HG02623 (cell line): Measurements from ENCODE around the gene UTP11.

Experiments used
- ATAC-seq: cut with Tn5 transposase; IDR thresholded peaks from one replicate; pipeline ENCODE4 v1.9.1; 2021; ENCODE audit warnings: moderate library complexity; ENCODE audit not compliant: unreplicated experiment

The UTP11 gene

GRCh38 chr1:38068220-38068979 lies 55.9 kb downstream of the UTP11 start:
- no peak for ATAC-seq

- no peak for ATAC-seq
Measured at GRCh38 chr1:38068980-38069340, 56.4 kb downstream of the UTP11 start.

DNA sequence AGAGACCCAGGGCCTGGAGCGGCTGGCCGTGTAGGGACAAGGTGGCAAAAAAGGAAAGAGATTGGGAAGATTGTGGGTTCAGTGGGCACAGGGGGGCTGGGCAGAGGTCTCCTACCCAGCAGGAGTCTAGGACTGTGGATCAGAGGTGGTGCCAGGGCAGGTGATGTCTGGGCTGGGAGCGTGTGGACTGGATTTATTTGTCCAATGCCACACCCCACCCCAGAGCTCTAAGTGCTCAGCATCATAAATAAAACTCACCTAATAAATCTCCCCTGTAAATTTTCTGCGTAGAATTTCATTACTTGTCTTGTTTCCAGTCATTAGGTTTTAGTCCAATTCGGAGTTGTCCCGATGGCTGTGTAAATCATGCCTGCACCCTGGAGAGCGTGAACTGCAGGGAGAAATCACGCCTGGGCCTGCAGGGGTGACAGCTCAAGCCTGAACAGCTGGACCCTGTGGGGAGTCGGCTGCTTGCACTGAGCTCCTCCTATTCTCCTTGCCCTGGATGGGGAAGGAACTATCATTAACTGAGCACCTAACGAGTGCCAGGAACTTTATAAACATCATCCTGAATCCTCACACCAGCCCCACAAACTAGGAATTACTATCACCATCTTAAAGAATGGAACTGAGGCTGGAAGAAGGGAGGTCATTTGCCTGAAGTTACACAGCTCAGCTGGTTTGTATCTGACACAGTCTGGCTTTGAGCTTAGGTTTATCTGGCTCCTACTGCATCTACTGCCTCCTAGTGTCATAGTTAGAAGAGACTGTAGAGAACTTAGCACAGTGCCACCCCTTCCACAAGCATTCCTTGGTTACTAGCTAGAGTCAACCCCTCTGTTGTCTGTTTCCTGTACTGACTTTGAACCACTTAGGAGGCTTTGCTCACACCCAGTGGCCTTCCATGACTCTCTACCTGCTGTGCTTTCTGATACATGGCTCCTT lies 59.0 kb downstream of the UTP11 start:
- ATAC-seq: no peak

GRCh38 chr1:38072858-38073257 lies 60.3 kb downstream of the UTP11 start:
- no peak for ATAC-seq

GRCh38 chr1:38073534-38074301 lies 61.2 kb downstream of the UTP11 start:
- no peak for ATAC-seq

- ATAC-seq: no peak
Measured at GRCh38 chr1:38074302-38074677, 61.8 kb downstream of the UTP11 start.
